ENCODE measurements around the gene TIPRL. TPM values are rescaled to one million over a fixed set of nuclear protein-coding genes. Genes with fewer than 3 reads are reported as not detected.

The TIPRL gene
- total and polyA plus RNA-seq, 9 of the 15 experiments (the other 6 are each of a cell fraction or from before 2014, with no cell fraction given) = 41.4 to 90.2 (median 69.9) TPM

- no peak for TF ChIP-seq CHAMP1 (IDR thresholded peaks at IDR 0.05)
- TF ChIP-seq NCOA2 (IDR thresholded peaks at IDR 0.05; ENCODE audit: partially characterized antibody in 2 of 2) = no peak
- TF ChIP-seq PHF8 (IDR thresholded peaks at IDR 0.05; ENCODE audit: borderline replicate concordance, low read length) = peak; percentile 93; the same call in 1 of the 2 replicates
- no peak for TF ChIP-seq ADNP (tag; IDR thresholded peaks at IDR 0.05)
- TF ChIP-seq KLF13 (tag; IDR thresholded peaks at IDR 0.05; ENCODE audit: borderline replicate concordance, low read depth) = peak; percentile 90; the same call in 1 of the 2 replicates
- TF ChIP-seq KLF1 (tag; IDR thresholded peaks at IDR 0.05) = peak; percentile 94
- peak; percentile 79; the same call in 1 of the 2 replicates for TF ChIP-seq RHOXF2B (CRISPR knock-in tag; conservative IDR thresholded peaks at IDR 0.05)
- TF ChIP-seq KDM4B (IDR thresholded peaks at IDR 0.05; ENCODE audit: borderline replicate concordance in 2 of 2, low read depth in 1 of 2) = peak in 1 of 2 experiments; percentile 83; a peak in 2 of 4 replicates
- TF ChIP-seq GTF2B (IDR thresholded peaks at IDR 0.05; ENCODE audit: extremely low read depth, insufficient read length) = peak; percentile 9
- TF ChIP-seq WHSC1 (IDR thresholded peaks at IDR 0.05; ENCODE audit: low read length) = no peak
- TF ChIP-seq CCAR2 (IDR thresholded peaks at IDR 0.05; ENCODE audit: low read depth, low read length) = no peak
- peak; percentile 93 for TF ChIP-seq ZNF644 (tag; IDR thresholded peaks at IDR 0.05; ENCODE audit: low read depth)
- no peak for TF ChIP-seq MYBL2 (IDR thresholded peaks at IDR 0.05; ENCODE audit: low read depth)
- TF ChIP-seq MYBL2 (CRISPR knock-in tag; IDR thresholded peaks at IDR 0.05; ENCODE audit: borderline replicate concordance) = no peak
- peak; percentile 67; the same call in 1 of the 2 replicates for TF ChIP-seq ESRRA (IDR thresholded peaks at IDR 0.05; ENCODE audit: borderline replicate concordance, low read depth)
- peak; percentile 99 for TF ChIP-seq SMAD4 (CRISPR knock-in tag; conservative IDR thresholded peaks at IDR 0.05)
- TF ChIP-seq ZFPM2 (CRISPR knock-in tag; IDR thresholded peaks at IDR 0.05) = 0 out of 2 replicates have a peak, but pooled peaks have one; percentile 51
- no peak for TF ChIP-seq SMAD2 (IDR thresholded peaks at IDR 0.05; ENCODE audit: low read depth, low read length)
- peak; percentile 9 for TF ChIP-seq CREM (IDR thresholded peaks at IDR 0.05; ENCODE audit: low read depth)
- TF ChIP-seq IRF1 (CRISPR knock-in tag; IDR thresholded peaks at IDR 0.05; ENCODE audit: borderline replicate concordance) = no peak
- TF ChIP-seq ILK (tag; IDR thresholded peaks at IDR 0.05; ENCODE audit: borderline replicate concordance, low read depth) = no peak
Measured at GRCh38 chr1:168225476-168226190, 46.9 kb downstream of the TIPRL start, which contains the start of gene SFT2D2 (continued).
